GM18502 (cell line): ENCODE measurements around the gene PDIA5.
A peak's percentile ranks its signal among the peaks of the same experiment; 100 is the strongest.

Experiments
- ATAC-seq: cut with Tn5 transposase; IDR thresholded peaks from one replicate; pipeline ENCODE4 v1.9.1; 2021; ENCODE audit warnings: mild to moderate bottlenecking; ENCODE audit not compliant: unreplicated experiment, poor library complexity

Gene PDIA5

GRCh38 chr3:123068601-123069381, 2.0 kb downstream of the PDIA5 start:
- no peak for ATAC-seq

- no peak for ATAC-seq
Measured at GRCh38 chr3:123070510-123070909, 3.7 kb downstream of the PDIA5 start.

- ATAC-seq: no peak
Measured at GRCh38 chr3:123071146-123071545, 4.3 kb downstream of the PDIA5 start.

- no peak for ATAC-seq
Measured at GRCh38 chr3:123071581-123071980, 4.8 kb downstream of the PDIA5 start.

GRCh38 chr3:123072152-123072551, 5.3 kb downstream of the PDIA5 start:
- ATAC-seq: no peak

GRCh38 chr3:123072564-123072963, 5.7 kb downstream of the PDIA5 start:
- ATAC-seq: no peak

GRCh38 chr3:123075359-123075758, 8.5 kb downstream of the PDIA5 start:
- ATAC-seq: no peak

- ATAC-seq: no peak
Measured at GRCh38 chr3:123076112-123076495, 9.3 kb downstream of the PDIA5 start.

- no peak for ATAC-seq
Measured at GRCh38 chr3:123076496-123077418, 9.9 kb downstream of the PDIA5 start.

DNA sequence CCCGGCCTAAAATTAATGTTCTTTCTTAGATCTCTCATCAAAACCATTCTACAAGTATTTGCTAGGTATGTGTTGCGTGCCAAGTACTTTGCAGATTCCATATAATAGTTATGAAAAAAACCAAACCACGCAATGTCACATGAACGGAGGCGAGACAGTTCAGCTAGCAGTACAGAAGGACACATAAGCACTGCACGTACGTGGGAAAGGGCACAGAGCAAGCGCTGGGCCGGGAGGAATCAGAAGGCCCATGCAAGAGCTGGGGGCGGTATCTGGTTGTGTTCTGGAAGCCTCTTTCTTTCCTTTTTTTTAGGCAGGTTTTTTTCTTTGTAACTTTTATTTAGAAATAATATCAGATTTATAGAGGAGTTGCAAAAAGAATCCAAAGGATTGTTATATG, 11.3 kb downstream of the PDIA5 start:
- ATAC-seq: no peak

GRCh38 chr3:123080864-123081562, 14.2 kb downstream of the PDIA5 start:
- ATAC-seq: no peak

DNA sequence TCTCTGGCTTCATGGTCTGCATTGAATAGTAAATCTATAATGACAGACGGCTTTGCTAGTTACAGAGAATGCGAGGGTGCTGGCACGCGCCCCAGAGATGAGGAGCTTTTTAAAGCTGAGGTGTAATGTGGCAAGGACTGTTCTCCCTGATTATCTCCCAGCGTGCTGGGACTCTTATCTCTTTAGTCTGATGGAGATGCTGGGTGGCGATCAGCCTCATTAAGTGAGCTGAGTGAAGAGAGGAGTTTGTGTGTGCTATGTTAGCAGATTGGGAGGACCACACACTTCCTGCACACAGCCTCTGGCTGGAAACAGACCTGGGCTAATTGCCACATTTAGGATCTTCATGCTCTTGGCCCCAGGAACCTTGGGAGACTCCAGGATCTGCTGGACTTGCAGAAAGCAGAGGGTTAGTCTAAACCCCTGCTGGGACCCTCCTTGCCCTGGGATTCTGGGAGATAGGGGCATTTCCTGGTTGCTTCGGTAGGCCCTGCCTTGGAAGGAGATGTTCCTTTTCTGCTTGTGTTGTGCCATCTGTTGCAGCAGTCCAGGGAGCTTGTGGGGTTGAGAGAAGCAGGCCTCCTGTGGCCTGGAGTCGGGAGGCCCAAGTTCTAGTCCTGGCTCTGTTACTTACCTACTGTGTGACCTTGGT, 15.0 kb downstream of the PDIA5 start:
- ATAC-seq: peak; percentile 28

- ATAC-seq: peak; percentile 72
Measured at GRCh38 chr3:123082370-123083065, 15.7 kb downstream of the PDIA5 start.

- no peak for ATAC-seq
Measured at GRCh38 chr3:123083383-123084124, 16.7 kb downstream of the PDIA5 start.

- ATAC-seq: no peak
Measured at GRCh38 chr3:123084192-123084591, 17.4 kb downstream of the PDIA5 start.

GRCh38 chr3:123084738-123085237, 18.0 kb downstream of the PDIA5 start:
- ATAC-seq: no peak

DNA sequence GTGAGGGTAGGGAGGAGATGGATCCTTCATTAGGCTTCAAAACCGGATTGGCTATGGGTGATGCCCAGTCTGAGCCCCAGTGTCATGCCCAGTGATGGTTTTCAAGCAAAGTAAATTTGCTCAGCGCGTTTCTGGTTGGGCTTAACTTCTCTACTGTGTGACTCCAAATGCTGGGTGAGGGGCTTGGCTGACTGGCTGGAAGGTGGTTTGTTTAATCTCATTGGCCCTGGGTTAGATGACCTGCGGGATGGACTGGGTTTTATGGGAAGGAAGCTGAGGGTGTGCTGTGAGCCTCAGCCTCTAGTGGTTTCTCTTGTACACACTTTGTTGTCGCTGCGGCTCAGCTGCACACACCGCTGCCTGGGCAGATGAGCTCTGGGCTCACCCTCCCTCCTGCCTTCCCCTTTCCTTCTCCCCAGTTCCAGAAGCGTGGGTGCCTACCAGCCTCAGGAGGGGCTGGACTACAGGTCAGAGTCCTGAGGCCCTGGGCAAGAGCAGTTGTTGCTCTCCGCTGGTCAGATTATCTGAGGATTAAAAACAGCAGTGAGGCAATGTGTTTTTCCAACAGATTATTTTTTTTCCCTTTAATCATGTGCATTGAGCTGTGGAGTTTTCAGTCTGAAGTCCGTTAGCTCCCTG, 18.6 kb downstream of the PDIA5 start:
- no peak for ATAC-seq

DNA sequence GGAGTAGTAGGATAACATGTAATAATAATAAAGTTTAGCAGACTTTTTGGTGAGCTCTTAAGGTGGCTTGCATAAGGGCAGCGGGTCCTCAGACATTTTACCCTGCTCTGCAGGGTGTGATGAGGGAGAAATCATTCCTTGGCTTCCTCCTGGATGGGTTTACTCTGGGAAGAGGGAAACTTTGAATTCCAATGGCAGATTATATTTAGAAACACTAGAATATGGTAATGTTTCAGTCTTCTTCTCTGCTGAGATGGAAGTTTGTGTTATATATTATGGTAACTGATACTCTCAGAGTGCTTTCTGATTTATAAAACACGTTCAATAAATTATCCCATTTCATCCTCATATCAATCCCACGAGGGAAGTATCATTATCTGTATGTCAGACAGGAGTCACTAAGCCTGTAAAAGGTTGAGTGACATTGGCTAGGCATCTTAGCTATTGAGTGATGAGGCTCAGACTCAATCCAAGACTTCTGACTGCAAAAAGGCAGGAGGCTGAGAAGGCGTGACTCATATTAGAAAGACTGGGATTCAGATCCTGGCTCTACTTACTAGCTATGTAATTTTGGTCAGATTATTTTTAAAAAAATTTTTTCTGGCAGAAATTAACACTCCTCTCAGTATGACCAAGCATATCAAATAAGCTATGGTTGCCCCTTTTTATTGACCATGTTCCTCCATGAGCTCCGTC, 19.3 kb downstream of the PDIA5 start:
- no peak for ATAC-seq
